Uterus (tissue), 2 donors: ENCODE data around the gene DISP3.

Experiments used
- CTCF ChIP-seq, 4 experiments: fragments of 200-600 bp in 2 of 4; fragments of 450-650 bp in 2 of 4; sonication (generic) in 2 of 4; IDR thresholded peaks; one replicate each; pipeline ENCODE4 v1.5.1; 2016 to 2019; ENCODE audit warnings: antibody characterized with exemption in 4 of 4, mild to moderate bottlenecking in 2 of 4, moderate library complexity in 1 of 4
- POLR2A ChIP-seq, 2 donors: fragments of 450-650 bp; IDR thresholded peaks; one replicate each; pipeline ENCODE4 v1.6.1; 2016; ENCODE audit warnings: antibody characterized with exemption in 2 of 2, mild to moderate bottlenecking in 1 of 2, moderate library complexity in 1 of 2

GRCh38 chr1:11432526-11432925, 46.4 kb upstream of the DISP3 start:
- TF ChIP-seq POLR2A (IDR thresholded peaks at IDR 0.05): no peak
- TF ChIP-seq CTCF (IDR thresholded peaks at IDR 0.05): no peak
